ENCODE measurements around the gene PINK1. TPM values are rescaled to one million over a fixed set of nuclear protein-coding genes. Genes with fewer than 3 reads are reported as not detected.

The PINK1 gene
- total RNA-seq, 3 donors from 2014 or later = 92.1 to 146 (median 94.1) TPM

GRCh38 chr1:20616847-20617487 is 16.3 kb upstream of the PINK1 start:
- Histone ChIP-seq H3K27ac (no peak overlapping the region), H3K4me1 (no peaks in the 10 kb centered on the region), H3K4me3 (peak overlapping the region in 2 of 3 donors; percentile 13 to 26), H3K27me3 (no peaks in the 10 kb centered on the region), H3K9me3 (no peaks in the 10 kb centered on the region), H3K36me3 (no peaks in the 10 kb centered on the region)
- TF ChIP-seq POLR2A (IDR thresholded peaks at IDR 0.05) (no peak), POLR2AphosphoS5 (IDR thresholded peaks at IDR 0.05) (no peak), CTCF (IDR thresholded peaks at IDR 0.05) (no peak)
- intact Hi-C loops (cut with DNase I; ENCODE audit: low total_unique reads) = no loop called here
- no peak for DNase-seq (ENCODE audit: low spot score in 2 of 2)

- H3K4me1 ChIP-seq = no peaks in the 10 kb centered on the region
- no peak for DNase-seq (ENCODE audit: low spot score in 2 of 2)
- intact Hi-C loops (cut with DNase I; ENCODE audit: low total_unique reads) = no loop called here
- H3K27ac ChIP-seq = no peak overlapping the region
- H3K36me3 ChIP-seq = no peaks in the 10 kb centered on the region
- TF ChIP-seq CTCF (IDR thresholded peaks at IDR 0.05) = no peak
- TF ChIP-seq POLR2A (IDR thresholded peaks at IDR 0.05) = no peak
- TF ChIP-seq POLR2AphosphoS5 (IDR thresholded peaks at IDR 0.05) = no peak
- H3K4me3 ChIP-seq = no peak overlapping the region
- H3K9me3 ChIP-seq = no peaks in the 10 kb centered on the region
- no peaks in the 10 kb centered on the region for H3K27me3 ChIP-seq
Measured at GRCh38 chr1:20618550-20618949, 14.7 kb upstream of the PINK1 start.

GRCh38 chr1:20619999-20620398 is 13.3 kb upstream of the PINK1 start:
- TF ChIP-seq POLR2AphosphoS5 (IDR thresholded peaks at IDR 0.05) = no peak
- TF ChIP-seq CTCF (IDR thresholded peaks at IDR 0.05) = no peak
- no peak for DNase-seq (ENCODE audit: low spot score in 2 of 2)
- H3K4me1 ChIP-seq = no peaks in the 10 kb centered on the region
- no peaks in the 10 kb centered on the region for H3K27me3 ChIP-seq
- no peaks in the 10 kb centered on the region for H3K9me3 ChIP-seq
- intact Hi-C loops (cut with DNase I; ENCODE audit: low total_unique reads) = no loop called here
- H3K4me3 ChIP-seq = no peak overlapping the region
- H3K36me3 ChIP-seq = no peaks in the 10 kb centered on the region
- no peak overlapping the region for H3K27ac ChIP-seq

- H3K36me3 ChIP-seq = no peaks in the 10 kb centered on the region
- no peak overlapping the region for H3K4me3 ChIP-seq
- H3K27ac ChIP-seq = no peak overlapping the region
- TF ChIP-seq POLR2A (IDR thresholded peaks at IDR 0.05) = no peak
- TF ChIP-seq POLR2AphosphoS5 (IDR thresholded peaks at IDR 0.05) = no peak
- no peak for DNase-seq (ENCODE audit: low spot score in 2 of 2)
- H3K27me3 ChIP-seq = no peaks in the 10 kb centered on the region
- intact Hi-C loops (cut with DNase I; ENCODE audit: low total_unique reads) = no loop called here
- H3K9me3 ChIP-seq = no peaks in the 10 kb centered on the region
- H3K4me1 ChIP-seq = no peaks in the 10 kb centered on the region
Measured at GRCh38 chr1:20621012-20621411, 12.2 kb upstream of the PINK1 start.

- TF ChIP-seq CTCF (IDR thresholded peaks at IDR 0.05) = no peak
- TF ChIP-seq POLR2A (IDR thresholded peaks at IDR 0.05) = no peak
- TF ChIP-seq POLR2AphosphoS5 (IDR thresholded peaks at IDR 0.05) = no peak
Measured at GRCh38 chr1:20624709-20625108, 8.5 kb upstream of the PINK1 start.

More at GRCh38 chr1:20624709-20625108, 8.5 kb upstream of the PINK1 start:
- DNase-seq (ENCODE audit: low spot score in 2 of 2) = no peak
- Histone ChIP-seq H3K4me1 (no peaks in the 10 kb centered on the region), H3K27me3 (no peaks in the 10 kb centered on the region), H3K36me3 (no peaks in the 10 kb centered on the region), H3K4me3 (no peak overlapping the region), H3K9me3 (no peaks in the 10 kb centered on the region), H3K27ac (no peak overlapping the region)
- intact Hi-C loops (cut with DNase I; ENCODE audit: low total_unique reads) = no loop called here
